Cardiac muscle cell (in vitro differentiated cells and primary cell): Measurements from ENCODE around the gene STPG2. TPM values are rescaled to one million over a fixed set of nuclear protein-coding genes. Genes with fewer than 3 reads are reported as not detected.
"Not testable (repeated sequence)": the region's sequence is repeated elsewhere in the genome, so short reads cannot be mapped to it uniquely, and the experiment has no call there.

ENCODE experiments used
- DNase-seq, 2 donors: peaks; one replicate each; pipeline versions ENCODE4 v3.0.0 to v3.0.0-alpha.2; 2010 to 2017; ENCODE audit warnings: low read depth in 1 of 2, low spot score in 1 of 2
- H3K27ac ChIP-seq: fragments of 200-600 bp; sonication (generic); 2 replicates; pipeline ENCODE4 v1.5.1; 2016
- H3K27me3 ChIP-seq: fragments of 200-600 bp; sonication (generic); 2 replicates; pipeline ENCODE4 v1.6.0; 2016; ENCODE audit warnings: control low read depth
- H3K36me3 ChIP-seq: fragments of 200-600 bp; sonication (generic); 2 replicates; pipeline ENCODE4 v1.5.1; 2016; ENCODE audit warnings: control low read depth
- H3K4me1 ChIP-seq: fragments of 200-600 bp; sonication (generic); 2 replicates; pipeline ENCODE4 v1.8.1; 2017; ENCODE audit warnings: low read depth, mild to moderate bottlenecking, mixed run types
- H3K4me3 ChIP-seq: fragments of 200-600 bp; sonication (generic); 2 replicates; pipeline ENCODE4 v1.5.1; 2016; ENCODE audit warnings: mild to moderate bottlenecking
- H3K9me3 ChIP-seq: fragments of 200-600 bp; sonication (generic); 2 replicates; pipeline ENCODE4 v1.5.1; 2017; ENCODE audit warnings: low read depth, mild to moderate bottlenecking, control low read depth
- CTCF ChIP-seq: IDR thresholded peaks from 2 replicates; pipeline ENCODE4 v1.5.1; 2012; ENCODE audit warnings: low read depth, mild to moderate bottlenecking, low read length
- polyA plus RNA-seq: library from polyadenylated mRNA; unstranded; fragments of >200 nt; fragmentation: Nextera tagmentation; extraction: Ambion mirVana; gene quantifications from 2 replicates; pipeline ENCODE4 v1.2.1, GENCODE V29; 2016
- total RNA-seq: library from RNA; depleted of rRNA; stranded (reverse); fragments of >200 nt; gene quantifications from 2 replicates; pipeline ENCODE4 v1.2.3, GENCODE V29; 2016

Gene STPG2
- total and polyA plus RNA-seq, 2 experiments from 2014 or later = 0.20 to 0.30 TPM

GRCh38 chr4:97558204-97558778 is 585.0 kb downstream of the STPG2 start:
- no peak for TF ChIP-seq CTCF
- no peak overlapping the region for H3K4me3 ChIP-seq
- H3K4me1 ChIP-seq = peaks cover 9% of the 10 kb centered on the region
- no peak overlapping the region for H3K27ac ChIP-seq
- no peaks in the 10 kb centered on the region for H3K36me3 ChIP-seq
- no peak for DNase-seq
- H3K9me3 ChIP-seq = no peaks in the 10 kb centered on the region
- H3K27me3 ChIP-seq = no peaks in the 10 kb centered on the region

- not testable (repeated sequence) for H3K27ac ChIP-seq, H3K4me3 ChIP-seq, H3K4me1 ChIP-seq, H3K27me3 ChIP-seq, H3K36me3 ChIP-seq, H3K9me3 ChIP-seq, DNase-seq
Measured at GRCh38 chr4:97550637-97551036, 592.6 kb downstream of the STPG2 start.

- no peak for DNase-seq
- H3K27me3 ChIP-seq = no peaks in the 10 kb centered on the region
- H3K4me1 ChIP-seq = no peaks in the 10 kb centered on the region
- no peak overlapping the region for H3K4me3 ChIP-seq
- no peaks in the 10 kb centered on the region for H3K9me3 ChIP-seq
- H3K27ac ChIP-seq = no peak overlapping the region
- no peak for TF ChIP-seq CTCF
- H3K36me3 ChIP-seq = no peaks in the 10 kb centered on the region
Measured at GRCh38 chr4:97548943-97549583, 594.2 kb downstream of the STPG2 start.

- H3K4me3 ChIP-seq = no peak overlapping the region
- no peak for DNase-seq
- H3K9me3 ChIP-seq = no peaks in the 10 kb centered on the region
- no peak for TF ChIP-seq CTCF
- H3K27me3 ChIP-seq = no peaks in the 10 kb centered on the region
- no peak overlapping the region for H3K27ac ChIP-seq
- H3K4me1 ChIP-seq = no peaks in the 10 kb centered on the region
- no peaks in the 10 kb centered on the region for H3K36me3 ChIP-seq
Measured at GRCh38 chr4:97548186-97548585, 595.1 kb downstream of the STPG2 start.

- DNase-seq = no peak
- H3K36me3 ChIP-seq = no peaks in the 10 kb centered on the region
- H3K9me3 ChIP-seq = no peaks in the 10 kb centered on the region
- no peak for TF ChIP-seq CTCF
- no peak overlapping the region for H3K27ac ChIP-seq
- H3K4me3 ChIP-seq = no peak overlapping the region
- H3K4me1 ChIP-seq = no peaks in the 10 kb centered on the region
- H3K27me3 ChIP-seq = no peaks in the 10 kb centered on the region
Measured at GRCh38 chr4:97531351-97531750, 611.9 kb downstream of the STPG2 start.

- Histone ChIP-seq H3K27ac (no peak overlapping the region), H3K27me3 (no peaks in the 10 kb centered on the region), H3K4me3 (no peak overlapping the region), H3K36me3 (no peaks in the 10 kb centered on the region), H3K4me1 (no peaks in the 10 kb centered on the region), H3K9me3 (no peaks in the 10 kb centered on the region)
- no peak for TF ChIP-seq CTCF
- DNase-seq = no peak
Measured at GRCh38 chr4:97530676-97531075, 612.6 kb downstream of the STPG2 start.
